OCI-LY3 (cell line): Measurements from ENCODE around the gene GARNL3.

Experiments used
- H2AFZ ChIP-seq: fragments of 200-600, 300-600 bp; shearing (Covaris generic); 2 replicates; pipeline ENCODE4 v1.6.0; 2014; ENCODE audit warnings: antibody characterized with exemption, low read depth, low read length
- H3K27ac ChIP-seq: fragments of 200-600, 300-600 bp; sonication (generic); 2 replicates; pipeline ENCODE4 v1.5.1; 2014; ENCODE audit warnings: mild to moderate bottlenecking, low read length, moderate library complexity, mixed read lengths
- H3K27me3 ChIP-seq: fragments of 200-600, 300-600 bp; sonication (generic); 2 replicates; pipeline ENCODE4 v1.6.1; 2014; ENCODE audit warnings: low read depth, low read length, mixed read lengths
- H3K36me3 ChIP-seq: fragments of 200-600, 300-600 bp; sonication (generic); replicated peaks from 2 replicates; pipeline ENCODE3; 2014; ENCODE audit warnings: low read depth, low read length, mixed read lengths
- H3K4me1 ChIP-seq: fragments of 300-600, 200-600 bp; sonication (generic); 2 replicates; pipeline ENCODE4 v1.6.1; 2014; ENCODE audit warnings: low read length, mixed read lengths
- H3K4me2 ChIP-seq: fragments of 200-600, 300-600 bp; sonication (generic); 2 replicates; pipeline ENCODE4 v1.6.1; 2014; ENCODE audit warnings: low read length, mixed read lengths
- H3K4me3 ChIP-seq: fragments of 300-600, 200-600 bp; sonication (generic); 2 replicates; pipeline ENCODE4 v1.5.1; 2014; ENCODE audit warnings: antibody characterized with exemption, mild to moderate bottlenecking, low read length, moderate library complexity
- H3K79me2 ChIP-seq: fragments of 300-600, 200-600 bp; shearing (Covaris generic); 2 replicates; pipeline ENCODE4 v1.6.1; 2014; ENCODE audit warnings: mild to moderate bottlenecking, low read length, mixed read lengths
- H3K9ac ChIP-seq: fragments of 300-600, 200-600 bp; shearing (Covaris generic); 2 replicates; pipeline ENCODE4 v1.6.0; 2014; ENCODE audit warnings: mild to moderate bottlenecking, low read length, moderate library complexity
- H3K9me3 ChIP-seq: fragments of 200-600, 300-600 bp; shearing (Covaris generic); 2 replicates; pipeline ENCODE4 v1.6.1; 2014; ENCODE audit warnings: low read length, mixed read lengths; ENCODE audit not compliant: insufficient read depth
- H4K20me1 ChIP-seq: fragments of 200-600, 300-600 bp; sonication (generic); 2 replicates; pipeline ENCODE4 v1.6.1; 2016; ENCODE audit warnings: low read length, mixed read lengths; ENCODE audit not compliant: insufficient read depth
- EZH2phosphoT487 ChIP-seq: fragments of 200-600 bp; shearing (Covaris generic); IDR thresholded peaks from 2 replicates; pipeline ENCODE4 v1.6.1; 2018; ENCODE audit warnings: antibody characterized with exemption, mixed run types, low read depth
- TF ChIP-seq, protein P1 (sequence below): fragments of 200-600, 300-600 bp; sonication (generic); IDR thresholded peaks from 2 replicates; pipeline ENCODE4 v1.5.1; 2014; ENCODE audit warnings: antibody characterized with exemption, low read length, low read depth

The GARNL3 gene

DNA sequence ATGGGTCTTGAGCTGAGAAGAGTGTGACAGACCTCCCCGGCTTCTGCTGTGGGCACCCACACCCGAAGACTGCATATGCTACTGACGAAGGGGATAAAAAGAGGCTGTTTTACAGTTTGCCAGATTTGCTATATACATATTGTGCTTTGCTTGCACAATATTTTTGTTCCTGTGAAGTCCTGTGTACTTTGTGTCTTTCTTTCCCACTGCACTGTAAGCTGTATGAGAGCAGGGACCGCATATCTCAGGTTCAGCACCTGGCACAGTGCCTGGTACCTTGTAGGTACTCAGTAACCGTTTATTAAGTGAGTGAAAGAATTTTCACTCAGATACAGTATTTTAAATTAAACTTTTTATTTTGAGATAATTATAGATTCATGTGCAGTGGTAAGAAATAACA, 8.2 kb upstream of the GARNL3 start:
- H3K4me2 ChIP-seq = no peak overlapping the region
- H3K79me2 ChIP-seq = no peaks in the 10 kb centered on the region

DNA sequence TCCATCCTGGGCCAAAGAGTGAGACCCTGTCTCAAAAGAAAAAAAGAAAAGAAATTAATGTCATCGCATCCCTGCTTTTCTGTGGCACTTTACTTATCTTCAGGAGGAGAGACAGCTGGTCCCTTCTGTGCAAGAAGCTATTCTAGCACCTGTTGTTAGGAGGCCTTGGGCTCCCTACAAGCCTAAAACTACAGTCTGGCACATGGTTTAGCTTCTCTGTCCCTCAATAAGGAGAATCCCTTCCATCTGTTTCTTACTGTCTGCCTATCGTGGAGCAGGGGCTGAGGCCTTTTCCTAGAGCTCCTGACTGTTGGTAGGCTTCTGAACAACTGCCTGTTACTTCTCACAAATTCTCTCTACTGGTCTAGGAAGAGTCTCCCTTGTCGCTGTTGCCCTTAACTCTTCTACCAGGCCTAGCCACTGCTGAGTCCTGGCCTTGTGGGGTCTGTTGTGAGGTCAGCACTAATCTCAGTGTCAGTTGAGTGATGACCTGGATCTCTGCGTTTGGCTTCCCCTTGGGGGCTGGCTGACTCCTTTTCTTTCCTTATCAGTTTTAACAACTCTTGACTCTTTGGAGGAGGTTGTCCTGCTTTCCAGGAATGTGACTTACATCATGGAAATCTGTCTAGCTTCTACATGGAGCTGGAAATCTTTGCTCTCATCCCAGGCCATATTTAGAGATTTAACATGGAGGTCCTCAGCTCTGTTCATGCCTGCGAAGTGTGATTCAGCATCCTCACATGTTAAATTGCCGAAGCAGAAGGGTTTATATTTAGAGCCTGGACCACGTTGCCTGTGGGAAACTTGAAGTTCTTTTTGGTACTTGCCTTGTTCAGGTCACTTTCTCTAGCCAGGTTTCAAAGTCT, 5.7 kb upstream of the GARNL3 start:
- no peaks in the 10 kb centered on the region for H3K79me2 ChIP-seq
- no peak overlapping the region for H3K27ac ChIP-seq
- H3K4me2 ChIP-seq = no peak overlapping the region
- H2AFZ ChIP-seq = no peak overlapping the region
- H3K4me3 ChIP-seq = no peak overlapping the region
- H4K20me1 ChIP-seq = no peaks in the 10 kb centered on the region
- H3K4me1 ChIP-seq = no peaks in the 10 kb centered on the region
- no peaks in the 10 kb centered on the region for H3K9me3 ChIP-seq
- no peaks in the 10 kb centered on the region for H3K27me3 ChIP-seq
- no peaks in the 10 kb centered on the region for H3K36me3 ChIP-seq
- H3K9ac ChIP-seq = no peak overlapping the region
- no peak for TF ChIP-seq EZH2phosphoT487
- TF ChIP-seq, protein P1, sequence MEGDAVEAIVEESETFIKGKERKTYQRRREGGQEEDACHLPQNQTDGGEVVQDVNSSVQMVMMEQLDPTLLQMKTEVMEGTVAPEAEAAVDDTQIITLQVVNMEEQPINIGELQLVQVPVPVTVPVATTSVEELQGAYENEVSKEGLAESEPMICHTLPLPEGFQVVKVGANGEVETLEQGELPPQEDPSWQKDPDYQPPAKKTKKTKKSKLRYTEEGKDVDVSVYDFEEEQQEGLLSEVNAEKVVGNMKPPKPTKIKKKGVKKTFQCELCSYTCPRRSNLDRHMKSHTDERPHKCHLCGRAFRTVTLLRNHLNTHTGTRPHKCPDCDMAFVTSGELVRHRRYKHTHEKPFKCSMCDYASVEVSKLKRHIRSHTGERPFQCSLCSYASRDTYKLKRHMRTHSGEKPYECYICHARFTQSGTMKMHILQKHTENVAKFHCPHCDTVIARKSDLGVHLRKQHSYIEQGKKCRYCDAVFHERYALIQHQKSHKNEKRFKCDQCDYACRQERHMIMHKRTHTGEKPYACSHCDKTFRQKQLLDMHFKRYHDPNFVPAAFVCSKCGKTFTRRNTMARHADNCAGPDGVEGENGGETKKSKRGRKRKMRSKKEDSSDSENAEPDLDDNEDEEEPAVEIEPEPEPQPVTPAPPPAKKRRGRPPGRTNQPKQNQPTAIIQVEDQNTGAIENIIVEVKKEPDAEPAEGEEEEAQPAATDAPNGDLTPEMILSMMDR = no peak

More for the DNA sequence above, 8.2 kb upstream of the GARNL3 start:
- no peak overlapping the region for H3K27ac ChIP-seq
- H4K20me1 ChIP-seq = no peaks in the 10 kb centered on the region
- no peaks in the 10 kb centered on the region for H3K9me3 ChIP-seq
- H3K4me3 ChIP-seq = no peak overlapping the region
- no peak overlapping the region for H3K9ac ChIP-seq
- H2AFZ ChIP-seq = no peak overlapping the region
- no peaks in the 10 kb centered on the region for H3K36me3 ChIP-seq
- no peak for TF ChIP-seq EZH2phosphoT487
- TF ChIP-seq, protein P1 = no peak
- no peaks in the 10 kb centered on the region for H3K27me3 ChIP-seq
- no peaks in the 10 kb centered on the region for H3K4me1 ChIP-seq

DNA sequence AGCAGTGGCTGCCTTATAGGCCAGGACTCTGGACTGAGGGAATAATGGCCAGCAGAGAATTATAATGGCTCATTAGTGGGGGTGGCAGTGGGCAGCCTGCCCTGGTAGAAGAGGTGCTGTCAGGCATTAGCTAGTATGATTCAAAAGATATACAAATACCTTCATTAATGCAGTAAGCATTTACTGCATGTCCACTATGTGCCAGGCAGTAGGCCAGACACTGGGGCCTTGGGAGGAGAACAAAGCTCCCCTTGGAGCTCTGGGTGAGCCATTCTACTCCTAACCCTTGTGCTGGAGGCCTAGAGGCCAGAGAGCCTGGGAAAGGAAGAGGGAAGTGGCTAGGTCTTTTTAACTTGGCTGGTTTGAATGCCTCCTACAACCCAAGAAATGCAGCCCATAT, 2.0 kb upstream of the GARNL3 start:
- Histone ChIP-seq H3K4me1 (peaks cover under 1% of the 10 kb centered on the region), H3K9ac (no peak overlapping the region), H3K4me3 (no peak overlapping the region), H3K4me2 (no peak overlapping the region), H3K36me3 (no peaks in the 10 kb centered on the region), H3K9me3 (no peaks in the 10 kb centered on the region), H3K79me2 (no peaks in the 10 kb centered on the region), H3K27me3 (no peaks in the 10 kb centered on the region), H4K20me1 (no peaks in the 10 kb centered on the region), H3K27ac (no peak overlapping the region), H2AFZ (no peak overlapping the region)
- no peak for TF ChIP-seq EZH2phosphoT487
- TF ChIP-seq, protein P1 = no peak

DNA sequence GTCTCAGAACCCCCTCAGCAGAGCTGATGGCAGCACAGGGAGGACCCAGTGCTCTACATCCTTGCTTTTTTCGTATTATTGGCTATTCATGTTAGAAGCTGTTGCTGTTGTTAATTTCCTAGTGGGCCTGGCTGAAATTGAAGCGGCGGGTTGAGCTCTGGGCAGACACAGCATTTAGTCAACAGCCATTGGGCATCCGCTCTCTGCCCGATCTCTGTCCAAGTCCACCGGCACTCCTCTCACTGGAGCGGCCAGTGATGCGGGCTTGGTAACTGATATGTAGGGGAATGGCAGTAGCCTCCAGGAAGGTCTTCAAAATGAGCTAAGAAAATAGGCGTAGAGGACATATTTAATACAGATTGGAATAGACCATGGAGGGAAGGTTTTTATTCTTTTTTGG, 1.3 kb upstream of the GARNL3 start:
- H3K4me3 ChIP-seq = no peak overlapping the region
- no peaks in the 10 kb centered on the region for H3K27me3 ChIP-seq
- no peaks in the 10 kb centered on the region for H4K20me1 ChIP-seq
- no peak overlapping the region for H3K4me2 ChIP-seq
- no peak overlapping the region for H3K9ac ChIP-seq
- no peaks in the 10 kb centered on the region for H3K36me3 ChIP-seq
- TF ChIP-seq, protein P1 = no peak
- no peak for TF ChIP-seq EZH2phosphoT487
- H3K79me2 ChIP-seq = no peaks in the 10 kb centered on the region
- H3K27ac ChIP-seq = no peak overlapping the region
- no peak overlapping the region for H2AFZ ChIP-seq
- H3K4me1 ChIP-seq = peaks cover 7% of the 10 kb centered on the region
- no peaks in the 10 kb centered on the region for H3K9me3 ChIP-seq
